ENCODE results near the gene GADD45A. TPM values are rescaled to one million over a fixed set of nuclear protein-coding genes. Genes with fewer than 3 reads are reported as not detected.

Gene GADD45A
- total RNA-seq, 2 donors from 2014 or later = 48.0 to 52.4 TPM

DNA sequence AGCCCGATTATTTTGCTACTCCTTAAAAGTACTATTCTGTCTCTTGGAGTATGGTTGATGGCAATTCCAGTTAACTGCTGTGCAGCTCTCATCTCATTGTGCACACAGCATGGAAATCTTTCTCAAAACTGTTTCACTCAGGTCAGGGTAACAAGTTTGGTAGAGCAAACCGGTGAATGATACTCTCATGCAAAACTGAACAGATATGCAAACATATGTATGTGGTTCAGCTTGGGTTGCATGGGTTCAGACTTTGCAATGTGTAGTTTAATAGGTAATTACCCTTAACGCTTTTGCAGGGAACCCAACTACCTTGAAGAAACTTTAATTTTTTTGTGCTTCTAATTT lies 2.2 kb downstream of the GADD45A start:
- Histone ChIP-seq H3K36me3 (ENCODE audit: control insufficient read depth, insufficient read depth, low read length) (peaks cover 32% of the 10 kb centered on the region), H3K27me3 (ENCODE audit: control insufficient read depth, insufficient read depth, low read length, poor library complexity, severe bottlenecking) (no peaks in the 10 kb centered on the region), H3K9me3 (ENCODE audit: control insufficient read depth, low read length) (no peaks in the 10 kb centered on the region), H3K9ac (ENCODE audit: extremely low read depth, low read length, poor library complexity, severe bottlenecking) (peak overlapping the region; percentile 77), H3K4me3 (ENCODE audit: low read length) (peak overlapping the region; percentile 91), H3K27ac (ENCODE audit: low read depth, low read length) (peak overlapping the region; percentile 88), H3K4me1 (ENCODE audit: control insufficient read depth, insufficient read depth, low read length) (peaks cover 24% of the 10 kb centered on the region)
- Mint-ChIP-seq H3K4me3 (peak overlapping the region; percentile 92), H3K36me3 (ENCODE audit: low read depth) (peaks cover 18% of the 10 kb centered on the region), H3K27ac (peak overlapping the region; percentile 97), H3K27me3 (ENCODE audit: insufficient read depth) (no peaks in the 10 kb centered on the region), H3K4me1 (peaks cover 42% of the 10 kb centered on the region), H3K9me3 (no peaks in the 10 kb centered on the region)
- TF ChIP-seq, protein P1, sequence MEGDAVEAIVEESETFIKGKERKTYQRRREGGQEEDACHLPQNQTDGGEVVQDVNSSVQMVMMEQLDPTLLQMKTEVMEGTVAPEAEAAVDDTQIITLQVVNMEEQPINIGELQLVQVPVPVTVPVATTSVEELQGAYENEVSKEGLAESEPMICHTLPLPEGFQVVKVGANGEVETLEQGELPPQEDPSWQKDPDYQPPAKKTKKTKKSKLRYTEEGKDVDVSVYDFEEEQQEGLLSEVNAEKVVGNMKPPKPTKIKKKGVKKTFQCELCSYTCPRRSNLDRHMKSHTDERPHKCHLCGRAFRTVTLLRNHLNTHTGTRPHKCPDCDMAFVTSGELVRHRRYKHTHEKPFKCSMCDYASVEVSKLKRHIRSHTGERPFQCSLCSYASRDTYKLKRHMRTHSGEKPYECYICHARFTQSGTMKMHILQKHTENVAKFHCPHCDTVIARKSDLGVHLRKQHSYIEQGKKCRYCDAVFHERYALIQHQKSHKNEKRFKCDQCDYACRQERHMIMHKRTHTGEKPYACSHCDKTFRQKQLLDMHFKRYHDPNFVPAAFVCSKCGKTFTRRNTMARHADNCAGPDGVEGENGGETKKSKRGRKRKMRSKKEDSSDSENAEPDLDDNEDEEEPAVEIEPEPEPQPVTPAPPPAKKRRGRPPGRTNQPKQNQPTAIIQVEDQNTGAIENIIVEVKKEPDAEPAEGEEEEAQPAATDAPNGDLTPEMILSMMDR (conservative IDR thresholded peaks at IDR 0.05) = no peak
- no peak for DNase-seq
- WGBS, 2 experiments (ENCODE audit: insufficient coverage in 1 of 2, insufficient read length in 1 of 2) = 47 to 55% methylated on average over 2 to 3 of the region's 3 CpGs

DNA sequence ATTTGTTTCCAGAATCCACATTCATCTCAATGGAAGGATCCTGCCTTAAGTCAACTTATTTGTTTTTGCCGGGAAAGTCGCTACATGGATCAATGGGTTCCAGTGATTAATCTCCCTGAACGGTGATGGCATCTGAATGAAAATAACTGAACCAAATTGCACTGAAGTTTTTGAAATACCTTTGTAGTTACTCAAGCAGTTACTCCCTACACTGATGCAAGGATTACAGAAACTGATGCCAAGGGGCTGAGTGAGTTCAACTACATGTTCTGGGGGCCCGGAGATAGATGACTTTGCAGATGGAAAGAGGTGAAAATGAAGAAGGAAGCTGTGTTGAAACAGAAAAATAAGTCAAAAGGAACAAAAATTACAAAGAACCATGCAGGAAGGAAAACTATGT lies 2.6 kb downstream of the GADD45A start:
- H3K4me1 Mint-ChIP-seq = peaks cover 42% of the 10 kb centered on the region
- no peaks in the 10 kb centered on the region for H3K27me3 Mint-ChIP-seq (ENCODE audit: insufficient read depth)
- peak overlapping the region; percentile 33 for H3K27ac Mint-ChIP-seq
- H3K27ac ChIP-seq (ENCODE audit: low read depth, low read length) = no peak overlapping the region
- peaks cover 32% of the 10 kb centered on the region for H3K36me3 ChIP-seq (ENCODE audit: control insufficient read depth, insufficient read depth, low read length)
- no peaks in the 10 kb centered on the region for H3K9me3 ChIP-seq (ENCODE audit: control insufficient read depth, low read length)
- H3K4me3 ChIP-seq (ENCODE audit: low read length) = peak overlapping the region; percentile 91
- H3K27me3 ChIP-seq (ENCODE audit: control insufficient read depth, insufficient read depth, low read length, poor library complexity, severe bottlenecking) = no peaks in the 10 kb centered on the region
- peak overlapping the region; percentile 92 for H3K4me3 Mint-ChIP-seq
- no peaks in the 10 kb centered on the region for H3K9me3 Mint-ChIP-seq
- 65 to 76% methylated on average over 4 of the region's 4 CpGs for WGBS, 2 experiments (ENCODE audit: insufficient coverage in 1 of 2, insufficient read length in 1 of 2)
- TF ChIP-seq, protein P1 (conservative IDR thresholded peaks at IDR 0.05) = no peak
- H3K9ac ChIP-seq (ENCODE audit: extremely low read depth, low read length, poor library complexity, severe bottlenecking) = peak overlapping the region; percentile 77
- peaks cover 18% of the 10 kb centered on the region for H3K36me3 Mint-ChIP-seq (ENCODE audit: low read depth)
- H3K4me1 ChIP-seq (ENCODE audit: control insufficient read depth, insufficient read depth, low read length) = peaks cover 24% of the 10 kb centered on the region
- DNase-seq = no peak

DNA sequence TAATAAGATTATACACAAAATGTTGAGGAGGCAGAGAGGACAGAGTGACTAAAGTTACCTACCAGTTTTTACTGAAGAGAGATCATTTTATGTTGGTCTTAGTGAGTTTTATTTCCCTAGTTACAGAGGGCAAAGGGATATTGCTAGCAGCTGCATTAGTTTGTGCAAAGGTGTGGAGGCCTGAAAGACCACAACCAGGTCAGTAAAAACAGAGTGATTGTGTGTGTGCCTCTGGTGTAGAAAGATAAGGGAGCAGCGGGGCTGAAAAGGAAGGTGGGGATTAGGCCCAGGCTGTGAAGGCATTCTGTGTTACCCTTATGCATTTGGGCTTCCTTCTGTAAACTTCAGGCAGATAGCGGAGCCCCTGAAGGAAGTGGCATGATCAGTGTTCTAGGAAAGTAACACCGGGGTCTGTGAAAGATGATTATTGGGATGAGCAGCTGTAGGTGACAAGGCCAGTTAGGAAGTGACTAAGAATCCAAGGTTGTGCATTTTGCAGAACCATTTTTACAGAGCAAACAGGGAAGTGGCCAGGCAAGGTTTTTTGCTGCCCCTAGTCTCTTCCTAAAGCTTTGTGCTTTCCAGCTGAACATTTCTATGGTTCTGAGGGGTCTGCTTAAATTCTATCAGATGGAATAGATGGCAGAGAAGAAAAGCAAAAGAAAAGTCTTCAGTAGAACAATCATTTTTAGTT lies 3.7 kb downstream of the GADD45A start:
- DNase-seq = peak; percentile 66
- H3K27ac ChIP-seq (ENCODE audit: low read depth, low read length) = no peak overlapping the region
- no peaks in the 10 kb centered on the region for H3K9me3 ChIP-seq (ENCODE audit: control insufficient read depth, low read length)
- H3K4me3 ChIP-seq (ENCODE audit: low read length) = peak overlapping the region; percentile 91
- TF ChIP-seq, protein P1 (conservative IDR thresholded peaks at IDR 0.05) = no peak
- WGBS, 2 experiments (ENCODE audit: insufficient coverage in 1 of 2, insufficient read length in 1 of 2) = 43 to 63% methylated on average over 2 to 3 of the region's 3 CpGs
- H3K27me3 Mint-ChIP-seq (ENCODE audit: insufficient read depth) = no peaks in the 10 kb centered on the region
- H3K27me3 ChIP-seq (ENCODE audit: control insufficient read depth, insufficient read depth, low read length, poor library complexity, severe bottlenecking) = no peaks in the 10 kb centered on the region
- H3K27ac Mint-ChIP-seq = peak overlapping the region; percentile 83
- peak overlapping the region; percentile 92 for H3K4me3 Mint-ChIP-seq
- H3K9me3 Mint-ChIP-seq = no peaks in the 10 kb centered on the region
- H3K9ac ChIP-seq (ENCODE audit: extremely low read depth, low read length, poor library complexity, severe bottlenecking) = peak overlapping the region; percentile 77
- H3K4me1 ChIP-seq (ENCODE audit: control insufficient read depth, insufficient read depth, low read length) = peaks cover 27% of the 10 kb centered on the region
- peaks cover 32% of the 10 kb centered on the region for H3K36me3 ChIP-seq (ENCODE audit: control insufficient read depth, insufficient read depth, low read length)
- H3K4me1 Mint-ChIP-seq = peaks cover 45% of the 10 kb centered on the region
- peaks cover 18% of the 10 kb centered on the region for H3K36me3 Mint-ChIP-seq (ENCODE audit: low read depth)
